ENCODE results near the gene NCAM1. TPM values are rescaled to one million over a fixed set of nuclear protein-coding genes. Genes with fewer than 3 reads are reported as not detected.

NCAM1 gene
- total RNA-seq, 4 donors from 2014 or later, result 0.98 to 1.3 (median 1.2) TPM

DNA sequence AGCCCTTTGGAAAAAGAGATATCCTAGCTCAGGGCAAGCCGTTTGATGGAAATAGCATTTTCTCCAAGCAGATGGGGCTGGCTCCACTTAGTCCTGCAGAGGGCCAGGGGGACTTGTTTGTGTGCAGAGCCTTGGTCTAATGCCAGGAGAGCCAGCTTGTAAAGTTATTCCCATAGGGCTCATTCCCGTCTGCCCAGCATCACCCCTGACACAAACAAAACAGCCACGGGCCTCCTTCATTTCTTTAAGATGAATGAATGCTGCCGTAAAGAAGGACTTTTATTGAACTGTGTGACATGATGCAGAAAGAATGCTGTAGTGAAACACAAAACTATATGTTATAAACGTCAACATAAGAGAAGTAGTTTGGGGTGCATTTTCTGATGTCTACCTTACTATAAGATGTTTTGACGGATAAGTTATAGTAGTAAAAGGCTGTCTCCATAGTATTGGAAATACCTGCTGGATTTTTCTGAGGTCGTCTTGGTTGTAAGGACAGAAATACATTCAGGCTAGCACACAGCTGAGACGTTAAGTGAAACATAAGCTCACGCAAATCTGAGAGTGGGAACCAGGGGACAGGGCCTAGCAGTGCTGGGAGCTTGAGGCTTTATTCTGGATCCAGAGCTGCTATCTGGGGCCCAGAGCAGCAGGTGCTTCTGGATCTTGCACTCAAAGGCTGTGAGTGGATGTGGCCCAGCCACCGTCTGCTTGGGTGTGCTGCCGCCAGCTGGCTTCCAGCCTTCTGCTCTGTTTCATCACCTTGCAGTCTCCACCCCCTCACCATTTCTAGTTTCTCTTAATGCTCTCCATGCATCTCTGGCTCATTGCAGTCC lies 53.3 kb downstream of the NCAM1 start:
- TF ChIP-seq, protein P1, sequence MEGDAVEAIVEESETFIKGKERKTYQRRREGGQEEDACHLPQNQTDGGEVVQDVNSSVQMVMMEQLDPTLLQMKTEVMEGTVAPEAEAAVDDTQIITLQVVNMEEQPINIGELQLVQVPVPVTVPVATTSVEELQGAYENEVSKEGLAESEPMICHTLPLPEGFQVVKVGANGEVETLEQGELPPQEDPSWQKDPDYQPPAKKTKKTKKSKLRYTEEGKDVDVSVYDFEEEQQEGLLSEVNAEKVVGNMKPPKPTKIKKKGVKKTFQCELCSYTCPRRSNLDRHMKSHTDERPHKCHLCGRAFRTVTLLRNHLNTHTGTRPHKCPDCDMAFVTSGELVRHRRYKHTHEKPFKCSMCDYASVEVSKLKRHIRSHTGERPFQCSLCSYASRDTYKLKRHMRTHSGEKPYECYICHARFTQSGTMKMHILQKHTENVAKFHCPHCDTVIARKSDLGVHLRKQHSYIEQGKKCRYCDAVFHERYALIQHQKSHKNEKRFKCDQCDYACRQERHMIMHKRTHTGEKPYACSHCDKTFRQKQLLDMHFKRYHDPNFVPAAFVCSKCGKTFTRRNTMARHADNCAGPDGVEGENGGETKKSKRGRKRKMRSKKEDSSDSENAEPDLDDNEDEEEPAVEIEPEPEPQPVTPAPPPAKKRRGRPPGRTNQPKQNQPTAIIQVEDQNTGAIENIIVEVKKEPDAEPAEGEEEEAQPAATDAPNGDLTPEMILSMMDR (IDR thresholded peaks at IDR 0.05; ENCODE audit: low read depth), result no peak

- TF ChIP-seq, protein P1 (IDR thresholded peaks at IDR 0.05; ENCODE audit: low read depth), result no peak
Observed at GRCh38 chr11:113015098-113015455, 53.9 kb downstream of the NCAM1 start.

GRCh38 chr11:113016905-113017304 lies 55.7 kb downstream of the NCAM1 start:
- TF ChIP-seq, protein P1 (IDR thresholded peaks at IDR 0.05; ENCODE audit: low read depth), result no peak

GRCh38 chr11:113018913-113019312 lies 57.7 kb downstream of the NCAM1 start:
- TF ChIP-seq, protein P1 (IDR thresholded peaks at IDR 0.05; ENCODE audit: low read depth), result no peak

GRCh38 chr11:113019711-113020110 lies 58.5 kb downstream of the NCAM1 start:
- TF ChIP-seq, protein P1 (IDR thresholded peaks at IDR 0.05; ENCODE audit: low read depth), result no peak

GRCh38 chr11:113021111-113021510 lies 59.9 kb downstream of the NCAM1 start:
- TF ChIP-seq, protein P1 (IDR thresholded peaks at IDR 0.05; ENCODE audit: low read depth), result no peak

DNA sequence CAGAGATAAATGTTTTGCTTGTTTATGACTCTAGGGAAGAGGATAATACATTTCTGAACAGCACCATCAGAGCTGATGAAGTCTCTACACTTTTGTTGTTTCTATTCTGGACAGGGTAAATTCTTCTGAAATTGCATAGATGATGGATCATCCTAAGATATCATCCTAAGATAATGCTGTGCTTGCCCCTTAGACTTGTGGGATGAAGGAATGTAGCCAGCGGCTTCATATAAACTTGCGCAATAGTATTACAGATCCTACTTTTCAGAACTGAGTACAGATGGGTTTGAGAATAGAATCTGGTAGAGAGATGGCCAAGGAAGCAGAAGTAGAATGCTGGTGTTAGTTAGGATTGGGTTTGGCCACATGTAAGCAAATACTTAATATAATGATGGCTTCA lies 61.0 kb downstream of the NCAM1 start:
- TF ChIP-seq, protein P1 (IDR thresholded peaks at IDR 0.05; ENCODE audit: low read depth), result no peak
